H1 (cell line): Measurements from ENCODE around the gene C2CD4D. TPM values are rescaled to one million over a fixed set of nuclear protein-coding genes. Genes with fewer than 3 reads are reported as not detected.

ENCODE experiments used
- CTCF ChIA-PET: fragments of 300-600 bp; sonication (Branson Sonifier 250); formaldehyde crosslinking; loops from one replicate; lab custom pipeline; 2021; ENCODE audit not compliant: partially characterized antibody; lab: Charles Lee
- POLR2A ChIA-PET: fragments of 300-600 bp; sonication (Branson Sonifier 250); formaldehyde crosslinking; loops from one replicate; lab custom pipeline; 2021; ENCODE audit warnings: inconsistent platforms; ENCODE audit not compliant: partially characterized antibody; lab: Charles Lee
- DNase-seq, 2 experiments: peaks; one replicate each; pipeline versions ENCODE4 v3.0.0 to v3.0.0-alpha.2; 2010 to 2022; ENCODE audit warnings: low spot score in 2 of 2, low read depth in 1 of 2, mixed read lengths in 1 of 2
- FAIRE-seq: peaks from 2 replicates; lab custom pipeline; 2011; peaks lifted over from hg19 to GRCh38; lab: Jason Lieb, UNC
- H2AFZ ChIP-seq: 2 replicates; pipeline ENCODE4 v1.8.1; 2012; ENCODE audit warnings: low read length, inconsistent platforms
- H2AK5ac ChIP-seq: 2 replicates; pipeline ENCODE4 v1.6.1; 2013; ENCODE audit warnings: low read depth, low read length
- H2BK120ac ChIP-seq: replicated peaks from 2 replicates; pipeline ENCODE3; 2013; ENCODE audit warnings: low read depth, low read length, inconsistent platforms
- H2BK12ac ChIP-seq: 2 replicates; pipeline ENCODE4 v1.6.1; 2013; ENCODE audit warnings: low read depth, low read length
- H2BK15ac ChIP-seq: 2 replicates; pipeline ENCODE4 v1.6.1; 2013; ENCODE audit warnings: low read length
- H2BK20ac ChIP-seq: 2 replicates; pipeline ENCODE4 v1.6.1; 2013; ENCODE audit warnings: low read length
- H2BK5ac ChIP-seq: 2 replicates; pipeline ENCODE4 v1.6.1; 2013; ENCODE audit warnings: low read depth, low read length
- H3K14ac ChIP-seq: 2 replicates; pipeline ENCODE4 v1.6.1; 2013; ENCODE audit warnings: inconsistent platforms; ENCODE audit not compliant: insufficient read length
- H3K18ac ChIP-seq: 2 replicates; pipeline ENCODE4 v1.6.1; 2013; ENCODE audit warnings: low read length; ENCODE audit errors: extremely low read depth
- H3K23ac ChIP-seq: 2 replicates; pipeline ENCODE4 v1.6.1; 2013; ENCODE audit warnings: inconsistent platforms; ENCODE audit not compliant: insufficient read length
- H3K23me2 ChIP-seq: 2 replicates; pipeline ENCODE4 v1.6.1; 2013; ENCODE audit warnings: low read depth, low read length
- H3K27ac ChIP-seq: 2 replicates; pipeline ENCODE4 v1.6.1; 2011; ENCODE audit warnings: low read depth, low read length, inconsistent platforms
- H3K27me3 ChIP-seq, 4 experiments: replicated peaks in 1 of 4; 1 replicate in 1 of 4; 2 replicates in 3 of 4; pipeline versions ENCODE4 v1.6.1 to v1.8.1; 2011 to 2013; ENCODE audit warnings: low read length in 3 of 4, mild to moderate bottlenecking in 3 of 4, inconsistent platforms in 2 of 4, mixed read lengths in 2 of 4, moderate library complexity in 1 of 4; ENCODE audit not compliant: control insufficient read depth in 3 of 4, insufficient read depth in 3 of 4; ENCODE audit errors: extremely low read depth in 1 of 4
- H3K36me3 ChIP-seq, 4 experiments: 2 replicates each; pipeline versions ENCODE4 v1.6.1 to v1.8.1; 2011 to 2013; ENCODE audit warnings: mild to moderate bottlenecking in 4 of 4, low read length in 3 of 4, moderate library complexity in 2 of 4, control low read depth in 1 of 4, inconsistent platforms in 1 of 4; ENCODE audit not compliant: insufficient read depth in 4 of 4, control insufficient read depth in 2 of 4
- H3K4ac ChIP-seq: replicated peaks from 2 replicates; pipeline ENCODE3; 2013; ENCODE audit warnings: low read length, low read depth, mixed read lengths, inconsistent platforms; ENCODE audit not compliant: insufficient read length
- H3K4me1 ChIP-seq, 4 experiments: replicated peaks in 1 of 4; 1 replicate in 1 of 4; 2 replicates in 3 of 4; pipeline versions ENCODE4 v1.6.1 to v1.8.1; 2011 to 2013; ENCODE audit warnings: low read length in 3 of 4, inconsistent platforms in 2 of 4, mixed read lengths in 1 of 4; ENCODE audit not compliant: insufficient read depth in 4 of 4, control insufficient read depth in 3 of 4
- H3K4me2 ChIP-seq, 2 experiments: 2 replicates each; pipeline versions ENCODE4 v1.6.1 to v1.8.1; 2011 to 2013; ENCODE audit warnings: low read depth in 2 of 2, low read length in 2 of 2, control low read depth in 1 of 2, inconsistent platforms in 1 of 2, mild to moderate bottlenecking in 1 of 2; ENCODE audit not compliant: insufficient read depth in 1 of 2
- H3K4me3 ChIP-seq, 4 experiments: fragments of 200-600, 300-600 bp in 1 of 4; sonication (generic), shearing (Covaris generic), sonication (Bioruptor Twin) in 1 of 4; 2 replicates each; pipeline versions ENCODE4 v1.5.1 to v1.8.1; 2011 to 2016; ENCODE audit warnings: low read length in 4 of 4, low read depth in 3 of 4, control low read depth in 2 of 4, inconsistent platforms in 2 of 4, mild to moderate bottlenecking in 2 of 4, mixed read lengths in 1 of 4, moderate library complexity in 1 of 4; ENCODE audit not compliant: insufficient read depth in 2 of 4; ENCODE audit errors: extremely low read depth in 1 of 4
- H3K56ac ChIP-seq: replicated peaks from 2 replicates; pipeline ENCODE3; 2013; ENCODE audit warnings: low read depth, mild to moderate bottlenecking, mixed read lengths, low read length, inconsistent platforms; ENCODE audit not compliant: insufficient read length
- H3K79me1 ChIP-seq: 2 replicates; pipeline ENCODE4 v1.6.1; 2013; ENCODE audit warnings: low read depth, low read length, control low read depth
- H3K79me2 ChIP-seq, 2 experiments: 2 replicates each; pipeline versions ENCODE4 v1.6.1 to v1.8.1; 2012 to 2013; ENCODE audit warnings: low read length in 2 of 2, mild to moderate bottlenecking in 2 of 2, inconsistent platforms in 1 of 2; ENCODE audit not compliant: insufficient read depth in 2 of 2, control insufficient read depth in 1 of 2
- H3K9ac ChIP-seq, 4 experiments: replicated peaks in 1 of 4; 1 replicate in 1 of 4; 2 replicates in 3 of 4; pipeline versions ENCODE4 v1.6.1 to v1.8.1; 2011 to 2013; ENCODE audit warnings: low read depth in 3 of 4, low read length in 3 of 4, control low read depth in 2 of 4, mild to moderate bottlenecking in 2 of 4, moderate library complexity in 2 of 4, inconsistent platforms in 1 of 4; ENCODE audit errors: extremely low read depth in 1 of 4
- H3K9me3 ChIP-seq, 2 experiments: 2 replicates each; pipeline versions ENCODE4 v1.6.1 to v1.8.1; 2012 to 2013; ENCODE audit warnings: mild to moderate bottlenecking in 2 of 2, moderate library complexity in 2 of 2, control low read depth in 1 of 2, inconsistent platforms in 1 of 2, low read depth in 1 of 2, low read length in 1 of 2, mixed read lengths in 1 of 2; ENCODE audit not compliant: insufficient read depth in 2 of 2
- H4K20me1 ChIP-seq, 2 experiments: replicated peaks in 1 of 2; 2 replicates each; pipeline versions ENCODE3 to v1.8.1; 2011 to 2013; ENCODE audit warnings: inconsistent platforms in 2 of 2, low read length in 2 of 2, mild to moderate bottlenecking in 1 of 2; ENCODE audit not compliant: insufficient read depth in 2 of 2, control insufficient read depth in 1 of 2
- H4K5ac ChIP-seq: 2 replicates; pipeline ENCODE4 v1.6.1; 2013; ENCODE audit warnings: low read length, low read depth, mixed read lengths, inconsistent platforms; ENCODE audit not compliant: insufficient read length
- H4K8ac ChIP-seq: 2 replicates; pipeline ENCODE4 v1.8.0; 2013; ENCODE audit warnings: mild to moderate bottlenecking, moderate library complexity, low read length, inconsistent platforms; ENCODE audit not compliant: insufficient read depth; ENCODE audit errors: extremely low read depth
- H4K91ac ChIP-seq: replicated peaks from 2 replicates; pipeline ENCODE3; 2013; ENCODE audit warnings: low read length, mixed read lengths, inconsistent platforms; ENCODE audit not compliant: insufficient read length
- EZH2 ChIP-seq: fragments of 200-600 bp; sonication (generic); IDR thresholded peaks from 2 replicates; pipeline ENCODE4 v1.7.1; 2012; ENCODE audit warnings: low read depth, mild to moderate bottlenecking, moderate library complexity, low read length, inconsistent platforms; ENCODE audit not compliant: severe bottlenecking
- GABPA ChIP-seq: IDR thresholded peaks from 2 replicates; pipeline ENCODE4 v1.6.1; 2011; ENCODE audit warnings: mild to moderate bottlenecking, low read length, moderate library complexity, borderline replicate concordance; ENCODE audit not compliant: insufficient read depth
- POLR2AphosphoS5 ChIP-seq: IDR thresholded peaks from 2 replicates; pipeline ENCODE4 v1.6.1; 2011; ENCODE audit warnings: low read depth, low read length
- RNF2 ChIP-seq: fragments of 200-900, 300-1000 bp; sonication (generic); IDR thresholded peaks from 2 replicates; pipeline ENCODE4 v1.7.1; 2016; ENCODE audit warnings: borderline replicate concordance, low read depth, mild to moderate bottlenecking, antibody characterized with exemption, low read length; ENCODE audit not compliant: poor library complexity, severe bottlenecking; ENCODE audit errors: missing control alignments
- WGBS, 2 experiments: shearing (Covaris generic) in 1 of 2; methylation state at CpG; one replicate each; pipeline versions ENCODE4 v1.1.6 to v1.1.7; 2013 to 2015; ENCODE audit warnings: low lambda C conversion rate in 2 of 2, mixed read lengths in 2 of 2, inconsistent platforms in 1 of 2, low coverage in 1 of 2, missing lambda C conversion rate in 1 of 2; ENCODE audit not compliant: insufficient replicate concordance in 2 of 2, insufficient coverage in 1 of 2, insufficient read length in 1 of 2; ENCODE audit errors: extremely low coverage in 1 of 2, missing lambda C conversion rate in 1 of 2; 5-methylcytosine and 5-hydroxymethylcytosine counted together
- polyA plus RNA-seq, 7 experiments: library from polyadenylated mRNA; depleted of rRNA in 3 of 7; stranded (reverse) in 5 of 7; unstranded in 2 of 7; fragments of >200 nt in 5 of 7; fragments of 200-250 nt in 2 of 7; gene quantifications; 1 replicate in 5 of 7; 2 replicates in 1 of 7; 4 replicates in 1 of 7; pipeline versions ENCODE4 v1.2.1 to v1.2.3, GENCODE V29; 2011 to 2013; ENCODE audit warnings: missing spikeins in 2 of 7, mixed read lengths in 2 of 7
- total RNA-seq: library from RNA; stranded (reverse); fragmentation: NEBNext Ultra II Directional; extraction: Animal tissue kit (Norgen Biotek cat#: 25700); gene quantifications from 2 replicates; pipeline ENCODE4 v1.2.1, GENCODE V29; 2021
- TF ChIP-seq, protein P1 (sequence below): IDR thresholded peaks from 2 replicates; pipeline ENCODE4 v1.6.1; 2011; ENCODE audit warnings: low read depth, mild to moderate bottlenecking, low read length; ENCODE audit not compliant: insufficient read depth

Gene C2CD4D
- total and polyA plus RNA-seq, 2 of the 8 experiments (the other 6 are each of a cell fraction or from before 2014, with no cell fraction given), result 0.41 to 0.71 TPM

GRCh38 chr1:151882466-151882865 lies 42.8 kb upstream of the C2CD4D start:
- Histone ChIP-seq H3K9me3 (0 out of 4 replicates have a peak, but pooled peaks cover 0 to 5% of the 10 kb centered on the region in 2 experiments), H3K56ac (no peak overlapping the region), H3K79me1 (no peaks in the 10 kb centered on the region), H3K4me3 (no peak overlapping the region), H2BK5ac (no peak overlapping the region), H3K23ac (no peak overlapping the region), H3K27ac (no peak overlapping the region), H4K20me1 (no peaks in the 10 kb centered on the region), H3K18ac (no peak overlapping the region), H2BK20ac (no peak overlapping the region), H2BK15ac (no peak overlapping the region), H4K8ac (no peak overlapping the region), H4K5ac (no peak overlapping the region), H3K9ac (no peak overlapping the region), H2AK5ac (no peak overlapping the region), H3K23me2 (no peaks in the 10 kb centered on the region), H2BK12ac (no peak overlapping the region), H3K14ac (no peak overlapping the region), H3K36me3 (peaks cover 0 to 4% (median 0%) of the 10 kb centered on the region in 4 experiments; a peak in 1 of 8 replicates)
- ChIA-PET POLR2A (interaction anchor here (0.9 to 1.1 kb wide), 3 partner anchors 16 to 71 kb away, joined by 3 to 6 read pairs (median 3); no protein-coding TSS in a partner anchor), CTCF (interaction anchor here (0.6 to 3.4 kb wide), 13 partner anchors 10 to 1174 kb away, joined by 3 to 12 read pairs (median 4); partner anchors contain the start of gene THEM4)
- FAIRE-seq, result no peak
- TF ChIP-seq, protein P1, sequence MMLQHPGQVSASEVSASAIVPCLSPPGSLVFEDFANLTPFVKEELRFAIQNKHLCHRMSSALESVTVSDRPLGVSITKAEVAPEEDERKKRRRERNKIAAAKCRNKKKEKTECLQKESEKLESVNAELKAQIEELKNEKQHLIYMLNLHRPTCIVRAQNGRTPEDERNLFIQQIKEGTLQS, result no peak
- TF ChIP-seq RNF2, result no peak
- no peak for TF ChIP-seq GABPA
- no peak for TF ChIP-seq EZH2
- no peak for TF ChIP-seq POLR2AphosphoS5
- TF ChIP-seq, all 59 proteins: peak for 0
- Histone ChIP-seq H4K91ac (no peak overlapping the region), H3K4me1 (no peaks in the 10 kb centered on the region), H3K27me3 (no peaks in the 10 kb centered on the region), H3K4me2 (no peak overlapping the region), H2BK120ac (no peak overlapping the region), H2AFZ (no peak overlapping the region), H3K4ac (no peak overlapping the region), H3K79me2 (no peaks in the 10 kb centered on the region)
- 87% methylated on average over 2 of the region's 2 CpGs; no CpG with 5 or more reads in 1 of the 2 experiments for WGBS, 2 experiments
- DNase-seq, result no peak
